Inflammatory macrophage (primary cell): Measurements from ENCODE around the gene EFNA2.

Source experiments
- DNase-seq, 2 donors: peaks; one replicate each; pipeline ENCODE4 v3.0.0-alpha.2; 2020 to 2022

Gene EFNA2

GRCh38 chr19:1284979-1285736, 515 bp upstream of the EFNA2 start:
- DNase-seq, result no peak

GRCh38 chr19:1286487-1287353, 1.0 kb downstream of the EFNA2 start:
- DNase-seq, result no peak

- no peak for DNase-seq
Observed at GRCh38 chr19:1287354-1288225, 1.9 kb downstream of the EFNA2 start.

- no peak for DNase-seq
Observed at GRCh38 chr19:1288226-1288612, 2.5 kb downstream of the EFNA2 start.

- DNase-seq, result no peak
Observed at GRCh38 chr19:1288833-1289685, 3.4 kb downstream of the EFNA2 start.

- DNase-seq, result no peak
Observed at GRCh38 chr19:1289686-1290025, 4.0 kb downstream of the EFNA2 start.

- DNase-seq, result no peak
Observed at GRCh38 chr19:1290196-1290702, 4.6 kb downstream of the EFNA2 start.

GRCh38 chr19:1290703-1291651, 5.3 kb downstream of the EFNA2 start:
- DNase-seq, result peak in 1 of 2 donors; percentile 6

- no peak for DNase-seq
Observed at GRCh38 chr19:1291761-1292418, 6.2 kb downstream of the EFNA2 start.

- DNase-seq, result no peak
Observed at GRCh38 chr19:1292419-1293151, 6.9 kb downstream of the EFNA2 start.

GRCh38 chr19:1293782-1294604, 8.3 kb downstream of the EFNA2 start:
- DNase-seq, result no peak

- no peak for DNase-seq
Observed at GRCh38 chr19:1294688-1295087, 9.0 kb downstream of the EFNA2 start.

GRCh38 chr19:1295169-1296012, 9.7 kb downstream of the EFNA2 start:
- DNase-seq, result peak in 1 of 2 donors; percentile 9

GRCh38 chr19:1296078-1296477, 10.4 kb downstream of the EFNA2 start:
- no peak for DNase-seq

- DNase-seq, result no peak
Observed at GRCh38 chr19:1296575-1297271, 11.1 kb downstream of the EFNA2 start.

- DNase-seq, result no peak
Observed at GRCh38 chr19:1298235-1298634, 12.6 kb downstream of the EFNA2 start.

GRCh38 chr19:1299801-1300200, 14.1 kb downstream of the EFNA2 start:
- DNase-seq, result no peak
